IMR-90 (cell line): ENCODE data around the gene NPAS3.

Experiments used
- BHLHE40 ChIP-seq: fragments of 150-350 bp; IDR thresholded peaks from 2 replicates; pipeline ENCODE4 v1.6.1; 2016; ENCODE audit warnings: mild to moderate bottlenecking, low read depth, low read length
- CEBPB ChIP-seq: IDR thresholded peaks from 2 replicates; pipeline ENCODE4 v1.6.1; 2012; ENCODE audit warnings: low read depth, low read length, improper control_type of control experiment
- CHD1 ChIP-seq: IDR thresholded peaks from 2 replicates; pipeline ENCODE4 v1.6.1; 2012; ENCODE audit warnings: low read depth, low read length, improper control_type of control experiment
- MAFK ChIP-seq: IDR thresholded peaks from 2 replicates; pipeline ENCODE4 v1.6.1; 2012; ENCODE audit warnings: low read depth, low read length, improper control_type of control experiment
- MAZ ChIP-seq: IDR thresholded peaks from 2 replicates; pipeline ENCODE4 v1.6.1; 2012; ENCODE audit warnings: low read depth, mild to moderate bottlenecking, low read length, improper control_type of control experiment, moderate library complexity, borderline replicate concordance
- MXI1 ChIP-seq: IDR thresholded peaks from 2 replicates; pipeline ENCODE4 v1.6.1; 2012; ENCODE audit warnings: low read depth, mild to moderate bottlenecking, low read length, moderate library complexity, borderline replicate concordance
- POLR2A ChIP-seq: IDR thresholded peaks from 2 replicates; pipeline ENCODE4 v1.6.1; 2012; ENCODE audit warnings: mild to moderate bottlenecking, low read depth, low read length
- RAD21 ChIP-seq: IDR thresholded peaks from 2 replicates; pipeline ENCODE4 v1.6.1; 2012; ENCODE audit warnings: low read length, improper control_type of control experiment
- RCOR1 ChIP-seq: IDR thresholded peaks from 2 replicates; pipeline ENCODE4 v1.6.1; 2012; ENCODE audit warnings: mild to moderate bottlenecking, low read length, improper control_type of control experiment; ENCODE audit not compliant: insufficient replicate concordance
- RFX5 ChIP-seq: IDR thresholded peaks from 2 replicates; pipeline ENCODE4 v1.8.0; 2012; ENCODE audit warnings: low read depth, mild to moderate bottlenecking, low read length, moderate library complexity
- SMC3 ChIP-seq: fragments of 150-350 bp; IDR thresholded peaks from 2 replicates; pipeline ENCODE4 v1.6.1; 2016; ENCODE audit warnings: low read depth, mild to moderate bottlenecking, antibody characterized with exemption, low read length, moderate library complexity
- USF2 ChIP-seq: fragments of 150-350 bp; IDR thresholded peaks from 2 replicates; pipeline ENCODE4 v1.6.1; 2017; ENCODE audit warnings: mild to moderate bottlenecking, antibody characterized with exemption, low read length, low read depth
- TF ChIP-seq, protein P1 (sequence below): conservative IDR thresholded peaks from 2 replicates; pipeline ENCODE4 v1.5.1; 2012; ENCODE audit warnings: mild to moderate bottlenecking, low read depth, low read length, improper control_type of control experiment

GRCh38 chr14:33529787-33530757, 591.4 kb downstream of the NPAS3 start:
- TF ChIP-seq, protein P1, sequence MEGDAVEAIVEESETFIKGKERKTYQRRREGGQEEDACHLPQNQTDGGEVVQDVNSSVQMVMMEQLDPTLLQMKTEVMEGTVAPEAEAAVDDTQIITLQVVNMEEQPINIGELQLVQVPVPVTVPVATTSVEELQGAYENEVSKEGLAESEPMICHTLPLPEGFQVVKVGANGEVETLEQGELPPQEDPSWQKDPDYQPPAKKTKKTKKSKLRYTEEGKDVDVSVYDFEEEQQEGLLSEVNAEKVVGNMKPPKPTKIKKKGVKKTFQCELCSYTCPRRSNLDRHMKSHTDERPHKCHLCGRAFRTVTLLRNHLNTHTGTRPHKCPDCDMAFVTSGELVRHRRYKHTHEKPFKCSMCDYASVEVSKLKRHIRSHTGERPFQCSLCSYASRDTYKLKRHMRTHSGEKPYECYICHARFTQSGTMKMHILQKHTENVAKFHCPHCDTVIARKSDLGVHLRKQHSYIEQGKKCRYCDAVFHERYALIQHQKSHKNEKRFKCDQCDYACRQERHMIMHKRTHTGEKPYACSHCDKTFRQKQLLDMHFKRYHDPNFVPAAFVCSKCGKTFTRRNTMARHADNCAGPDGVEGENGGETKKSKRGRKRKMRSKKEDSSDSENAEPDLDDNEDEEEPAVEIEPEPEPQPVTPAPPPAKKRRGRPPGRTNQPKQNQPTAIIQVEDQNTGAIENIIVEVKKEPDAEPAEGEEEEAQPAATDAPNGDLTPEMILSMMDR: no peak
- TF ChIP-seq POLR2A: no peak
- no peak for TF ChIP-seq MXI1
- TF ChIP-seq RCOR1: no peak
- no peak for TF ChIP-seq RAD21
- no peak for TF ChIP-seq SMC3
- TF ChIP-seq CHD1: no peak
- TF ChIP-seq MAZ: no peak
- TF ChIP-seq USF2: no peak
- no peak for TF ChIP-seq RFX5
- TF ChIP-seq CEBPB: no peak
- no peak for TF ChIP-seq BHLHE40
- TF ChIP-seq MAFK: no peak
